IPS DF 6.9 (cell line): ENCODE measurements around the gene CISH.

ENCODE experiments used
- DNase-seq: peaks from one replicate; pipeline ENCODE4 v3.0.0-alpha.2; 2013; ENCODE audit warnings: low read depth, low spot score
- H3K27ac ChIP-seq: one replicate; pipeline ENCODE4 v1.5.1; 2013; ENCODE audit warnings: low read length, control low read depth
- H3K27me3 ChIP-seq: 2 replicates; pipeline ENCODE4 v1.6.1; 2013; ENCODE audit warnings: mild to moderate bottlenecking, low read length; ENCODE audit not compliant: control insufficient read depth, insufficient read depth
- H3K36me3 ChIP-seq: 2 replicates; pipeline ENCODE4 v1.6.1; 2013; ENCODE audit warnings: low read length; ENCODE audit not compliant: control insufficient read depth, insufficient read depth
- H3K4me1 ChIP-seq: 2 replicates; pipeline ENCODE4 v1.6.1; 2013; ENCODE audit warnings: low read length; ENCODE audit not compliant: control insufficient read depth, insufficient read depth
- H3K4me3 ChIP-seq: 2 replicates; pipeline ENCODE4 v1.5.1; 2013; ENCODE audit warnings: mild to moderate bottlenecking, low read length
- H3K9me3 ChIP-seq: 2 replicates; pipeline ENCODE4 v1.6.1; 2013; ENCODE audit warnings: low read length, inconsistent platforms; ENCODE audit not compliant: control insufficient read depth, insufficient read depth
- WGBS: extraction: QIAGEN DNeasy Blood & Tissue Kit; methylation state at CpG from one replicate; pipeline ENCODE4 v1.1.7; 2013; ENCODE audit warnings: mixed read lengths, missing lambda C conversion rate; ENCODE audit not compliant: insufficient read length, insufficient coverage; 5-methylcytosine and 5-hydroxymethylcytosine counted together

The CISH gene

GRCh38 chr3:50605901-50606326 is 5.7 kb downstream of the CISH start:
- DNase-seq, result no peak
- no CpG with 5 or more reads among the region's 5 CpGs for WGBS
- Histone ChIP-seq H3K27me3 (peaks cover 9% of the 10 kb centered on the region; the same call in 1 of the 2 replicates), H3K4me1 (no peaks in the 10 kb centered on the region), H3K4me3 (no peak overlapping the region), H3K27ac (no peak overlapping the region), H3K9me3 (no peaks in the 10 kb centered on the region), H3K36me3 (no peaks in the 10 kb centered on the region)

GRCh38 chr3:50604628-50605588 is 6.7 kb downstream of the CISH start:
- DNase-seq, result no peak
- Histone ChIP-seq H3K9me3 (no peaks in the 10 kb centered on the region), H3K36me3 (no peaks in the 10 kb centered on the region), H3K4me1 (no peaks in the 10 kb centered on the region), H3K27me3 (no peaks in the 10 kb centered on the region), H3K27ac (no peak overlapping the region), H3K4me3 (no peak overlapping the region)
- WGBS, result no CpG with 5 or more reads among the region's 14 CpGs

DNA sequence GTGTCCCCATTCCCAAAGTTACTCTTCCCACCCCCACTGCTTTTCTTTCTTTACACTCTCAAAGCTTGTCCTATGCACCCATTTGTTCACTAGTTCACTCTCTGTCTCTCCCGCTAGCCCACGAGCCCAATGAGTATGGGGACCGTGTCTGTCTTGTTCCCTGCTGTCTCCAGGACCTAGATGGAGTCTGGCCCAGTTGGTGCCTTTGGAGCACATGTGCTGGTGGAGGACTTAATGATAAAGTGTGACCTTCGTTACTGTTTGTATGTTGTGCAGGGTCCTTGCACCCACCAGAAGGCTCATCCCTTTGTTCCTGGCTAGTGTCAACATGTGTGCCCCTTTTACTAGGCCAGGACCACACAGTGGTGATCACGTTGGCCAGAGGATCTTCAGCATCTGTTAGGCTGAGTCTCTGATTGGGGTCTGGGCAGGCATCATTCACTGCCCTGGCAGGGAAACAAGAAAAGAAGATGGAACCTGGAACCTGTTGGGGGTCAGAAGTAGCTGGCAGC is 7.4 kb downstream of the CISH start:
- DNase-seq, result no peak
- no peaks in the 10 kb centered on the region for H3K9me3 ChIP-seq
- H3K4me1 ChIP-seq, result no peaks in the 10 kb centered on the region
- no peak overlapping the region for H3K27ac ChIP-seq
- H3K36me3 ChIP-seq, result no peaks in the 10 kb centered on the region
- no peaks in the 10 kb centered on the region for H3K27me3 ChIP-seq
- no CpG with 5 or more reads among the region's 5 CpGs for WGBS
- no peak overlapping the region for H3K4me3 ChIP-seq

DNA sequence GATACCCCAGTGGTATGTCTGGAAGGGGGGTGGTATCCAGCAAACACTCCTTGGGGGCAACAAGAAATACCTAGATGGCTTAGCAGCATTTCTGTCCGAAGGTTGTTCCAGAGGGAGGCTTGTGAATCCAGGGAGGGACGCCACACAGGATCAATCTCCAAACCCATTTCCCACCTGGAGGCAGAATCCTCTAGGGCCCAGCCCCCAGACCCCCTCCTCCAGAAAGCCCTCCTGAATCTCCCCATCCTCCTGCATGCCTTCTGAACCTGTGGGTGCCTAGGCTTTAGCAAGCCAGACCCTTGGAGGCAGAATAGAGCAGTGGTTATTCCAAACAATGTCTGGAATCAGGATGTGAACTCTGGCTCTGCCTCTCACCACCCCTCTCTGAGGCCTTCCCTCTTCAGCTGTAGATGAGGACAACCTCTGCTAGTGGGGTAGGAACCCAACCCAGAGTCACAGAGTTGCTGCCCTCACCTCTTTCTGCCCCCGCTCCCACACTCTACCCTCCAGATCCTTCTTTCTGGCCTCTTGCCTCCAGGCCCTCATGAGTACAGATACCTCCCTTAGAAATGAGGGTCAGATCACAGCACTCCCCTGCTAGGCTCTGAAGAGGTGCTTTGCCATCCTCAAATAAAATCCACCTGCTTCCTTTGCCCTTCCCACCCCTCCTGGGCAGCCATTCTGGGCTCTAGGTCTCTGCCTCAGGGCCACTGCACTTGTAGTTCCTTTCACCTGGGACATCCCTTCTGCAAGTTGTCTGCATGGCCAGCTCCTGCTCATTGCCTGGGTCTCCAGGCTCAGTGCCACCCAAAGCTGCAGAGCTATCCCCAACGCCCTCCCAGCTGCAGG is 8.1 kb downstream of the CISH start:
- H3K4me1 ChIP-seq, result no peaks in the 10 kb centered on the region
- no CpG with 5 or more reads among the region's 4 CpGs for WGBS
- H3K4me3 ChIP-seq, result no peak overlapping the region
- H3K9me3 ChIP-seq, result no peaks in the 10 kb centered on the region
- H3K27ac ChIP-seq, result no peak overlapping the region
- H3K36me3 ChIP-seq, result no peaks in the 10 kb centered on the region
- DNase-seq, result no peak
- no peaks in the 10 kb centered on the region for H3K27me3 ChIP-seq

DNA sequence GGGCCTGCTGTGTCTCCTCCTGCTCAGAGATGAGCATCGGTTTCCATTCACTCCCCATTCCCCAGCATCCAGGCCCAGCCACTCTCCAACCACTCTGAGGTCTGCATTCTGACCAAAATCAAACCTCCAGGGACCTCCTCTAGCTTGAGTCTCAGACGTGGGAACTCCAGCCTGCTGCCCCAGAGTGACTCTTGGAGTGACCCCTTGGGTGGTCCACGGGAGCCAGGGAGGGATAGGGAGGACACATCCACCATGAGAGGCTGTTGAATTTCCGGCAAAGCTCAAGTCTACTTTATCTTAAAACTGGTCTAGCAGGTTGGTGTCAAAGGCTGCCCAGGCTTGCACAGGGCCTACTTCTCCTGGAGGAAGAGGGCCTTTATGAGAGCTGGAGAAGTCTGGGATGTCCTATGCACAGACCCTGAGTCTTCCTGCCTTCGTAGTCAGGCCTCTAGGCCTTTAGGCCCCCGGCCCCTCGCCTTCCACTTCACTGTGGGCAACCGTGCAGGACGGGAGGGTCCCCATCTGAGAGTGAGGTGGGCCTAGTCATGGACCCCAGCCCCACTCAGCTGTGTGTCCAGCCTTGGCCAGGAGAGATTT is 8.9 kb downstream of the CISH start:
- Histone ChIP-seq H3K4me1 (no peaks in the 10 kb centered on the region), H3K4me3 (no peak overlapping the region), H3K9me3 (no peaks in the 10 kb centered on the region), H3K36me3 (no peaks in the 10 kb centered on the region), H3K27me3 (no peaks in the 10 kb centered on the region), H3K27ac (no peak overlapping the region)
- no CpG with 5 or more reads among the region's 9 CpGs for WGBS
- DNase-seq, result no peak

DNA sequence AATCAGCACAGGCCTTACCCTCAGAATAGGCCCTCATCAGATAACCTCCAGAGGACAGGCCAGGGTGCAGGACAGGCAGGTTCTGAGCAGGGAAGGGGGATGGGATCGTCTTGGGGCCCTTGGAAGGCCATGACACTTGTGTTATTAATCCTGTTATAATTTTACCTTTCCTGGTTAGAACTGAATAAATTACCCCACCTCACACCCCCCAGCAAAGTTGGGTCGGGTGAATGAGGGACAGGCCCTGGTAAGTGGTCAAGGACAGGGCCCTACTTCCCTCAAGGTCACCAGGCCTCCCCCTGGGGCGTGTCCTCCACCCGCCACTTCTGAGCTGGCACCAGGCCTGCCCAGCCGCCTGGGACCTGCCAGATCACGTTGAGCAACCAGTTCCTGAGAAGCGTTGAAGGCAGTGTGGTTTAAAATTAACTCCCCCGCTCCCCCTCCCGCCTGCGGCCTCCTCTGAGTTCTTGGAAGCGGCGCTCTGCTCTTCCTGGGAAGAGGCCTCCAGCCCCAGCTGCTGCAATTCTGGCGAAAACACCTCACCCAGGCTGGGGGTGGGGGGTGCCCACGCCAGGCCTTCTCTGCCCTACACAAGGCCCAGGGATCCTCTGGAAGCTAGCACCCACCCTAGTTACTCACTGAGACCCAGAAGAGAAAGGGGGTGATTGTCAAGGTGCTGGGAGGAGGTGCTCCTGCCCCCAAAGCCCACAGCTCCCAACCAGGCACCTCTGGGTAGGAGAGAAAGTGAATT is 10.6 kb downstream of the CISH start:
- WGBS, result no CpG with 5 or more reads among the region's 14 CpGs
- Histone ChIP-seq H3K36me3 (no peaks in the 10 kb centered on the region), H3K4me1 (no peaks in the 10 kb centered on the region), H3K27me3 (no peaks in the 10 kb centered on the region), H3K9me3 (no peaks in the 10 kb centered on the region), H3K4me3 (no peak overlapping the region), H3K27ac (no peak overlapping the region)
- no peak for DNase-seq

DNA sequence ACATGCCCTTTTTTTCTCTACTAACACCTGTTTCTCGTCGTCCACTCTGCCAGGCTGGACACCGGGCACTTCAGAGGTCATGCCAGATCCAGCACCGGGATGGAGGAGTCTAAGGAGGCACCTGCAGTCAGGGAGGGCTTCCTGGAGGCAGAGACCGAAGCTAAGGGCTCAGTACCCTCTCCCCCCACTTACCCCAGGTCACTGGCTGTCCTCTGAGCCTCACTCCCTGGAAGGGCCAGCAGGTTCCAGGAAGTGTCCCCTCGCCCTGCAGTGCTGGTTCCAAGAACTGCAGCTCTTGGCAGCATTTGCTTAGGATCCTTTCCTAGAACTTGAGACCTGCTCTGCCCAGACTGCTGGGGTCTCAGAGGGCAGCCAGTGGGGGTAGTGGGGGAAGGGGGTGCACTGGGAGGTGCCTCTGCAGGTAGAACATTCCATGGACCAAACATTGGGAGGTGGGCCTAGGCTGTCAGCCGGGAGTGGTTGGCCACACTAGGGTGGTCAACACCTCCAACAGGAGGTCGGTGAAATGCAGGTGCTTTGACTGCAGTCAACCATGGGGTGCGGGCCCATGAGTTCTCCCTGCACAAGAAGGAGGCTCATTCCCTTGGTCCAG is 11.3 kb downstream of the CISH start:
- WGBS, result no CpG with 5 or more reads among the region's 9 CpGs
- no peak overlapping the region for H3K4me3 ChIP-seq
- H3K27me3 ChIP-seq, result no peaks in the 10 kb centered on the region
- no peaks in the 10 kb centered on the region for H3K36me3 ChIP-seq
- no peaks in the 10 kb centered on the region for H3K9me3 ChIP-seq
- no peak for DNase-seq
- no peak overlapping the region for H3K27ac ChIP-seq
- no peaks in the 10 kb centered on the region for H3K4me1 ChIP-seq

- H3K4me1 ChIP-seq, result no peaks in the 10 kb centered on the region
- no peak overlapping the region for H3K27ac ChIP-seq
- H3K27me3 ChIP-seq, result no peaks in the 10 kb centered on the region
- no peaks in the 10 kb centered on the region for H3K9me3 ChIP-seq
- no peak for DNase-seq
- no peaks in the 10 kb centered on the region for H3K36me3 ChIP-seq
- no peak overlapping the region for H3K4me3 ChIP-seq
- no CpG with 5 or more reads among the region's 1 CpG for WGBS
Measured at GRCh38 chr3:50599716-50600118, 11.9 kb downstream of the CISH start.

DNA sequence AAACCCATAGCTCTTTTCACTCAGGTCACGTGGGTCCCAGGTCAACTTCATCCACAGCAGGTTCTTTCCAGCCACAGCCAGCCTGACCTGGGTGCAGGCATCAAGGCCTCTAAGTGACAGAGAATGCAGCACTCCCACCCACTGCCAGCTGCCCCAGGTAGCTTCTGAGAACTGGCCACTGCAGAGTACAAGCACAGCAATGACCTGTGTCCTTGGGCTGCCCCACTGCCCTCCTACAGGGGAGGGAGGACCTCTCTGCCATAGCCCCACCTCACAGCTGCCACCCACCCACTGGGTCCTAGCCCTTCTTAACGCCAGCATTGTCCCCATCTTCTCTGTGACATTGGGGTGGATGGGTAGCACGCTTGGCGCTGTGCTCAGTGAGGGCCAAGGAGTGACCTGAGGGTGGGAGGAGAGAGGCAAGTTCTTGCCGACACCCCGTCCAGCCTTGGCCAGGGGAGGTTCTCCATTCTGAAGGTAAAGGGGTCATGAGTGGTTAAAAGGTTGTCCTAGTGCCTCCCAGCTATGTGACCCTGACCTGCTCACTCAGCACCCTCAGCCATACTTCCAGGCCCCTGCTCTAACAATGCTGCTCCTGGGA is 12.4 kb downstream of the CISH start:
- no peak overlapping the region for H3K4me3 ChIP-seq
- H3K36me3 ChIP-seq, result no peaks in the 10 kb centered on the region
- H3K27me3 ChIP-seq, result no peaks in the 10 kb centered on the region
- H3K27ac ChIP-seq, result no peak overlapping the region
- H3K4me1 ChIP-seq, result no peaks in the 10 kb centered on the region
- no CpG with 5 or more reads among the region's 6 CpGs for WGBS
- H3K9me3 ChIP-seq, result no peaks in the 10 kb centered on the region
- no peak for DNase-seq
